Inferior parietal cortex (tissue), 1 donor: ENCODE data around the gene PRUNE2.

Source experiments
- DNase-seq: peaks from one replicate; pipeline ENCODE4 v3.0.0-alpha.2; 2016; ENCODE audit errors: extremely low spot score

Gene PRUNE2

GRCh38 chr9:76655971-76656370 is 249.9 kb downstream of the PRUNE2 start:
- DNase-seq = no peak

- DNase-seq = peak; percentile 39
These were observed 250.8 kb downstream of the PRUNE2 start for GRCh38 chr9:76655121-76655541.

GRCh38 chr9:76654575-76654974 is 251.3 kb downstream of the PRUNE2 start:
- no peak for DNase-seq

GRCh38 chr9:76654051-76654461 is 251.9 kb downstream of the PRUNE2 start:
- no peak for DNase-seq

- DNase-seq = no peak
These were observed 253.0 kb downstream of the PRUNE2 start for GRCh38 chr9:76652894-76653293.

GRCh38 chr9:76651119-76651705 is 254.7 kb downstream of the PRUNE2 start:
- DNase-seq = no peak

- DNase-seq = no peak
These were observed 255.2 kb downstream of the PRUNE2 start for GRCh38 chr9:76650692-76651091.

- no peak for DNase-seq
These were observed 256.0 kb downstream of the PRUNE2 start for GRCh38 chr9:76649894-76650293.

- no peak for DNase-seq
These were observed 259.7 kb downstream of the PRUNE2 start for GRCh38 chr9:76646249-76646648.

GRCh38 chr9:76644647-76645250 is 261.2 kb downstream of the PRUNE2 start:
- DNase-seq = no peak

- no peak for DNase-seq
These were observed 261.7 kb downstream of the PRUNE2 start for GRCh38 chr9:76644171-76644570.

GRCh38 chr9:76643399-76644117 is 262.4 kb downstream of the PRUNE2 start:
- DNase-seq = no peak

- DNase-seq = no peak
These were observed 263.2 kb downstream of the PRUNE2 start for GRCh38 chr9:76642701-76643209.

- DNase-seq = no peak
These were observed 263.8 kb downstream of the PRUNE2 start for GRCh38 chr9:76642074-76642473.

- no peak for DNase-seq
These were observed 267.9 kb downstream of the PRUNE2 start for GRCh38 chr9:76638001-76638400.

- DNase-seq = no peak
These were observed 268.5 kb downstream of the PRUNE2 start for GRCh38 chr9:76637416-76637815.

- DNase-seq = no peak
These were observed 271.4 kb downstream of the PRUNE2 start for GRCh38 chr9:76634356-76635054.

GRCh38 chr9:76630916-76631315 is 275.0 kb downstream of the PRUNE2 start:
- no peak for DNase-seq

- DNase-seq = no peak
These were observed 276.5 kb downstream of the PRUNE2 start for GRCh38 chr9:76629205-76629990.

- DNase-seq = no peak
These were observed 277.8 kb downstream of the PRUNE2 start for GRCh38 chr9:76628155-76628554.

GRCh38 chr9:76626980-76627379 is 278.9 kb downstream of the PRUNE2 start:
- no peak for DNase-seq

GRCh38 chr9:76626141-76626540 is 279.8 kb downstream of the PRUNE2 start:
- DNase-seq = no peak
